GM21529 (cell line): ENCODE results near the gene RNF220.
A peak's percentile ranks its signal among the peaks of the same experiment; 100 is the strongest.

ENCODE experiments used
- ATAC-seq: cut with Tn5 transposase; IDR thresholded peaks from one replicate; pipeline ENCODE4 v1.9.1; 2021; ENCODE audit not compliant: unreplicated experiment

The RNF220 gene

DNA sequence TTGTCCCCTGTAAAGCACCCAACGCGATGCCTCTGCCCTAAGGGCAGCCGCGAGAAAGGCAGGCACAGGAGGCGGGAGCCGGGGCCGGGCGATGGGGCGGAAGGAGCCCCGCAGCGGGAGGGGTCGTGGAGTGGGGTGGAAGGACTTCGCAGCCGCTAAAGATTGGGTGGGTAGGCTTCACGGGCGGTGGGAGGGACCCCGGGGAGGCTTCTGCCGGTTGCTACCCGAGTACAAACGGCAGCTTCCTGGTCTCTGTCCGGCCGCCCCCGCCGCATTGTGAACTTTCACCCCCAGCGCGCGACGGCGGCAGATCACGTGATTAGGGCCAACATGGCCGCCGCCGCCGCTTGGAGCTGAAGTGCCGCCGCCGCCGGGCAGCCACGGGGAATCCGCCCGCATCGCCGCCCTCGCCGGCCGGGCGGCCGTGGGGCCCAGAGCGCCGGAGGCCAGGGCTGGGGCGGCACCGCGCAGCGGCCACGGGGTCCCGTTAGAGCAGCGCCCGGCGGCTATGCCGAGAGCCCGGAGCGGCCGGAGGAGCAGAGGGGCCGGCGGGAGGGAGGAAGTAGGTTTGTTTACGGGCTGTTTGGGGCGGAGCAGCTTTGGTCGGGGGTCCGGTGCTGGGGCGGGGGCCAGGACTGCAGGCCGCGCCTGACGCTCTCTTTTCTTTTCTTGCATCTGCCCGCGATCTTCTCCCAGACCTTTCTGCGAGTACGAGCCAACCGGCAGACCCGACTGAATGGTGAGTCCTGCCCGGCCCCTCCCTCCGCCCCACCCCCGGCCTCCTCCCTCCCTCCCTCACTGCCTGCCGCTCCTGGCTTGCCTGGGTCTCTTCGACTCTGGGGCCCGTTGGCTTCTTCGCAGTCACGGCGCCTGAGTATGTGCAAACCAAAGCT lies 226.8 kb downstream of the RNF220 start:
- ATAC-seq, result peak; percentile 73

DNA sequence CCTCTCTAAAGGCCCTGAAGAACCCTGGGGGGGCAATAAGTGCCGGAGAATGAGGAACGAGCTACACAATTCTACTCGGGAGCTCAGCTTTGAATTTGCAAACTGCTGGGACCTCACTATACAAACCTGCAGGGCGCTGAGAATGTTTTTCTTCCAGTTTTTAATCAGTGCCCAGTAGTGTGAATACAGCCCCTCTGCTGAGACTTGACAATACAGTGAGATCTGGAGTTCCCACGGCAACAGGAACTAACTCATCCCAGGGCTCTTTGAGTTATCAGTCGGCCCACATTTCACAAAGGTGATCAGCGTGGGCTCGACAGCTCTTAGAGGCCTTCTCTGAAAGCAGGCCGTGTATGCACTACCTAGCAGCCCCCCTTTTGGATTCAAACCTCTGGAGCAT lies 227.5 kb downstream of the RNF220 start:
- no peak for ATAC-seq

DNA sequence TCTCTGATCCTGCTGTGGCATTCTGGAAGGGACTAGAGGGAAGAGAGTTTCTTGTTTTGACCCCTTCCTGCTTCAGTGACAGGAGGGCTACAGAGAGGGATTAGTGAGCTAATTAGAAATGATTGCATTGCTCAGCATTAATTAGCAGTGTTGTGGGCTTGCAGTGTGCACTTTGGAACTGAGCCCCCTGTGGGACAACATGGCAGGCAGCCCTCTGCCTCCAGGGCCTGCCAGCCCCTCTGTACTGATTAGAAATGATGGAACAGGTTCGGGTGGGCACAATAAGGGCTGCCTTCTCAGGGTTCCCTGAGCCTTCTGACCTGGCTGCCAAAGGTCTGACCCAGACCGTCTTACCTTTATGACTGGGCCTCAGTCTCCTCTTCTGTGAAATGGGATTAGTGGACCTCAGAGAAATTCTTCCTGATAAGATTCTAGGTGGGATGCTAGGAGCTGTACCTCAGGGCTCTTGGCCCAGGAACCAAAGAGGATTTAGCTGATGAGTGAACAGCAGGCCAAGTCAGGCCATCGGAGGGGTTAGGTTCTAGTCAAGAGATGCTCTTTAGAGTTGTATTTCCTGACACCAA lies 229.6 kb downstream of the RNF220 start:
- ATAC-seq, result no peak

DNA sequence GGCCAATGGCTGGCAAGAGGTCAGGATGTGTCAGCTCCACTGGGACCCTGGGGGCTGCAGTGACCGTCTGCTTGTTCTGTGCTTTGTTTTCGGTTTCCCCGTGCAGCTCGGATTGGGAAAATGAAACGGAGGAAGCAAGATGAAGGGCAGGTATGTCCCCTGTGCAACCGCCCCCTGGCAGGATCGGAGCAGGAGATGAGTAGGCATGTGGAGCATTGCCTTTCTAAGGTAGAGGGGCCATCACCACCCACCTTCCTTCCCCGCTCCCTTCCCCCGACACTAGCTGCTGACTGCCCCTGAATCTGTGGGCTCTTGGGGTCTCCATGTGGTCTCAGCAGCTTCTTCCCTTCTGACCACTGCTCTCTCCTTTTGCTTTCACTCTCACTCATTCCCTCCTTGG lies 230.4 kb downstream of the RNF220 start:
- no peak for ATAC-seq

DNA sequence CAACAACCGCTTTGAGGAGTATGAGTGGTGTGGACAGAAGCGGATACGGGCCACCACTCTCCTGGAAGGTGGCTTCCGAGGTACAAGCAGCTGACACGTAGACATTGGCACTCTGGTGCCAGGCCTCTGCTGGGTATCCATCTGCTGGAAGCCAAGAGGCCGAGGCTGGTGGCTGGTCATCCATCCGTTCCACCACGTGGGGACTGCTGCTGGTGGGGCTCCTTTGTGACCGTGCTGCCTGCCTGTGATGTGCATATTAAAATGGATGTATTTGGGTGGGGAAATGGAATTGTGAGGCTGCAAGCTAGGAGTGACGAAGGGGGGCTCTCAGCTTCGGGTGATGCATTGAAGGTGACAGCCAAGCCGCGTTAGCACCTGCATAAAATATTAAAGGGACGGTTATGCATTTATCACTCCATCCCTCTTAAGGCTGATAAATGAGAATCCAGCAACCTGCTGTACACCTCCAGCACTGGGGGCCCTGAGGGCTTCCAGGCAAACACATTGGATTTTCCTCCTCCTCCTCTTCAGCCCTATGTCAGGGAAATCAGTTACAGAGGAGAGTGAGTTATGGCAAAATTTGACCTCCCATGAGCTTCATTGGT lies 231.1 kb downstream of the RNF220 start:
- ATAC-seq, result no peak

DNA sequence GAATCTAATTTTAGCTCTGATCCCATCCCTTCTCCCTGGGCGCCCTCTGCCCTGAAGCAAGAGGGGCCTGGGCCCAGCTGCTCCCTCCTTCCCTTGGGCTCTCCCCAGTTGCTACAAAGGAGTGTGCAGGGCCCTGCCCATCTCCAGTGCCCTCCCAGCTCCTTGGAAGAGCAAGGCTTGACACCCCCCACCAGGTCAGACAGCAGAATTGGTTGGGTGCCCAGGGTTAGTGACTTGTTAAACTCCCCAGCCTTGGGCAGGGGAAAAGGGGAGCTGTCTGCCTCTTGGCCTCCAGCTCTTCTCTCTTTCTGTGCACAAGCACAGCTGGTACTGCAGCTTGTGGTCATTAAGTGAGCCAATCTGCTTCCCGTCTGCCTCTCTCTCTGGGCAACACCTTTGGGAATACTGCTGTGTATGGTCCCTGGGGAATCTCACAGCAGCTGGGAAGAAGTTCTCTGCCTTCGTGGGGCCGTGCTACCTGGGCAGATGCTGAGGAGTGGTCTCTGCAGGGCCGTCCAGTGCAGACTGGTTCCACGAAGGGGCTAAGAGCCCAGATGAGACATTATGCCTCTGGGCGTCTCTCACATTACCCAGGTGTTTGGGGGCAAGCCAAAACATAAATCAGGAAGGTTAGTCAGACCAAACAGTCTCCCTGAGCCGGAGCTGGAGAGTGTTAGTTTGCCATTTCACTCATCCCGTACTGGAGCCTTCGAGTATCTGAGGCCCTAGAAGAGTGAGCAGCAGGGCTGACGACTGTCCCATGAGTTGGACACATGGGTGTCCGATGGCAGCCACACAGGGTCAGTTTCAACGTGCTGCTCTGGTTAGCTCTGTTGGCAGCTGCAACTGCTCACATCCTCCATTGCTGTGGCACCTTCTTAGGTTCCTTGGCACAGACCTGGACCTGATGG lies 231.9 kb downstream of the RNF220 start:
- no peak for ATAC-seq

DNA sequence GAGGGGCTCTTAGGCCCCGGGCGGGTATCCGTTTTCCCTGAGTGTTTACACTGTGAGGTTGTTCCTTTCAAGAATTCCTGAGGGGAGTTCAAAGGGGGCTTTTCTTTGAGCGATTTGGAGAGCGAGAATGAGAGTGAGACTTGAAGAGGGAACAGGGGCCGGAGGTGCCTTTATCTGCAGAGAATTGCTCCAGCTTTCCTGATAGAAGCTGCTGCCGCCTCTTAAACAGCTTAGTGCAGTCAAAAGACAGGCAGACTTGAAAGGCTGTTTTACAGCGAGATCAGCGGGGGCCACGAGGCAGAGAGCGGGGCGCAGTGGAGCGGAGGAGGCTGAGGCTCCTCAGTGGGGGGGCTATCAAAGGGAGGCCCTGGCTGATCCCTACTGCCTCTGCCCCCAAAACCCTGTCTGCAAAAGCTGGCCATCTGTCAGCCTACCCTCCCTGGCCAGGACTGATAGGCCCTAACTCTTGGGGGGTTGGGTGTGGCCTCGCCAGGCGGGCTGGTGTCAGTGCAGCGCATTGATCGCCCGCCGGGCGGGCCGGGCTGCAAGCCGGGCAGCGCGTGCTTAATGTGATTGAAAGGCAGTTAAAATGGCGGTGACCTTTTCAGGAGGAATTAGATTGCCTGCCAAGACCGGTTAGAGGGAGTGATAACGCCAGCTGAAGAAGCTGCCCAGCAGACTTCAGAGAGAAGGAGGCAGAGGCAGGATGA lies 232.8 kb downstream of the RNF220 start:
- no peak for ATAC-seq

DNA sequence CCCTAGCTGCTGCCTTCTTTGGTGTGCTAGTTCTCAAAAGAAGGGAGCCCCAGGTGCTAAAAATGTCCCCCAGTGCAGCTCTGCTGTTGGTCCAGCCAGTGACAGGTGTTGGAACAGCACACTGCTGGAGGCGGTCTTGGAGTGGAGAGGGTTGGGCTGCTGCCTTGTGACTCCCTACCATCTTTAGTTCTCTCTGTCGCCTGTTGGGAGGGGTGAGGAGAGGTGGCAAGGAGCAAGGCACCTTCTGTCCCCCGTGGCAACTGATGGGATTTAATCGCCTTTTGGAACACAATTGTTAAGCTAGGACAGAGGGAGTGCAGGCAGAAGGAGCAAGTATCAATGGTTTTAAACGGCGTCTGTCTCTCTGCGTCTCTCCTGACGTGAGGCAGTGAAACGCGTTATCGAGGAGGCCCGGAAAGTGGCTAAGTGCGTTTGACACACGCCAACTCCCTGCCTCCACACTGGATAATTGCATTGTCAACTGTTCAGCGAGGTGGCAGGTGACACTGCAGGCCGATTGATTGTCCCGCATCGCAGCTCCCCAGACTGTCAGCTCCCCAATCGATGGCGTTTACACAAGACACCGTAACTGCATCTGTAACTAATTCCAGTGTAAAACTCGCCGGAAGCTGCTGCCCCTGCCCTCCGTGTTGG lies 235.3 kb downstream of the RNF220 start:
- no peak for ATAC-seq

DNA sequence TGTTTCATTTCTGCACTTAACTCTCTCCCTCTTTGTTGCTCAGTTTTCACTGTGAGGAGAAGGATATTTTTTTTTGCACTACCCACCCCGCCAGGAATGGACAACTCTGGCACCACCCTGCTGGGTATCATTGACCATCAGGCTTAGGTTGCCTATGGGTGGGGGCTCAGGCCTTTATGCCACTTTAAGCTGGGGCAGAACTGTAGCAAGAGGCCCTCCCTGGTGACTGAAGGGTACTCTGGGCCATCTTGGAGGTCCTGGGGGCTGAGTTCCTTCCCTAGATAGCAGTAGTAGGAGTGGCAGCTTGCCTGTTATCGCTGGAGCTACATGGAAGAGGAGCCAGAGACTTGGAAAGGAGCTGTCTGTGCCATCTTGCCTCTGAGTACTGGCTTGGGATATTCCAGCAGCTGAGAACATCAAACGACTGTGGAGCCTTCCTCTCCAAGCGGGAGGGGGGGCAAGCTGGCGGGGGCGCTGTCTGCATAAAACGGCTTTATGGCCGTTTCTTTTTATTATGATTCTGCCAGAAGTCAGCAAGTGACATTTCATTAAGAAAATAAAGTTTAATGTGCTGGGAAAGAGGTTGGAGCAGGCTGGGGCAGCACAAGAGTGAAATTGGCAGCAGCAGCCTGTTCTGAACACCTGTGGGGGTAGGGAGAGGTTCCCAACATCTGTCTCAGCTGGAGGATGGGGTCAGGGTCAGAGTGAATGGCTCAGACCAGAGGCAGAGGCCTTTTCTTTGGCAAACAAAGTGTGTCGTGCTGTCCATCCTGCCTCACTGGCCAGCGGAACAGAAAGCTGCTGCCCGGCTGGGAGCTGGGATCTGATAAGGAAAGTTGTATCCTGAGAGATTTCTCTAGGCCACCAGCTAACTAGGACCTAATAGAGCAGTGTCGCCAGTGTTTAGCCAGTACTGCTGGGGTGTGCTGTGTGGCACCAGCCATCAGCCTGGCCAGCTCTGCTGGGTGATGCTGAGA lies 236.4 kb downstream of the RNF220 start:
- ATAC-seq, result no peak

DNA sequence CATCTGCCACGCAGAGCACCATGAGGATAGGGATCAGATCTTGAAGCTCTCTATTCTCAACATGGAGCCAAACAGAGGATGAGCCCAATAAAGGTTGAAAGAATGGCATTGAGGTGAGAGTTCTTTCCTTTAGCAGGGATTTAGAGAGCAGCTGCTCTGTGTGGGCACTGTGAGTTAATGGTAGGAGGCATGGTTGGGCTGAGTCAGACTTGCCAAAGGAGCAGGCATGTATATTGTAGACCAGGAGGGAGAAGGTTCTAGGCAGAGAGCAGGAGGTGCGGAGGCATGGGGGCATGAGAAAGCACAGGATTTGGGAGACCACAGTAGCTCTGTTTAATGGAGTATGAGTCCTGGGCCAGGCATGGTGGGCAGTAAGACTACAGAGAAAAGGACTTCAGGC lies 237.2 kb downstream of the RNF220 start:
- ATAC-seq, result no peak

DNA sequence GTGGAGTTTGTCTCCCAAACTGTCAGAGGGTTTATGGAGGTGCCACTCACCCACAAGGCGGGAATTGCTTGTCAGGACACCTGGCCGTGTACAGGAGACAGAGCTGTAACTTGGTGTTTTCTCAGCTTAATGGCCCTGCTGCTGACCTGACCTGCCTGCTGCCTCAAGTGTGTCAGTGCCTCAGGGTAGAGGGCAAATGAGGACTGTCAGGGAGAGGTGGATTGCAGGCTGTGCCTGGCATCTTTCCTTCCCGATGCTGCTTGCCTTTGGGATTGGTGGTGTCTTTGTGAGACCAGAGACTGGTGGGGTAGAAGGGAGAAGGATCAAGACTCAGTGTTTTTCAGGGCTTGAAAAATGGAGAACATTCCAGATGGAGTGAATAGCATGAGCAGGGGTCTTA lies 237.9 kb downstream of the RNF220 start:
- no peak for ATAC-seq

DNA sequence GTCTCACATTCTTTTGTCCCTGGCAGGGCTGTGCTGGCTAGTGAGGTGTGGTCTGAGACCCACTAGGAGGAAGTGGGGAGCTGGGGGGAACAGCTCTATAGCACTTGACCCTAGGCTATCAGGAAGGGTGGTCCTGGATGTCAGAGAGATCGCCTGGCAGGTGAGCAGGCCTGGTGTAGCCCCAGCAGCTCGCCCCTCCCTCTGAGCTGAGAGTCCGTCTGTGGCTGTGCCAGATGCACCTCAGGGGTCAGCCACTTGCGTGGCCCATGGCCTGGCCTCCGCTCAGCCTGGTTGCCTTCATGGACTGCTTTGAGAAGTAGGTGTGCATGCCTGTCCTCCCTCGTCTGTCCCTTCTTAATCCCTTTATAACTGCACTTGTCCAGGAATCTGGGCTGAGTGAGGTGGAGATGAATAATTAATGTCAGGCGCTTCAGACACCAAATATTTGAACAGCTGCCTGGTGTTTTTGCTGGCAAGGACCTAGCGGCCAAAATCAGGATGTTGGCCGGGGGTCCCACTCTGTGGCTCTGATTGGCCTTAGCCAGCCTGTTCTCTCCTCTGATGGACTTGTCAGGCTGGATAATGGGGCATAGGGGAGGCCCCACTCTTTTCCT lies 238.8 kb downstream of the RNF220 start:
- ATAC-seq, result no peak

DNA sequence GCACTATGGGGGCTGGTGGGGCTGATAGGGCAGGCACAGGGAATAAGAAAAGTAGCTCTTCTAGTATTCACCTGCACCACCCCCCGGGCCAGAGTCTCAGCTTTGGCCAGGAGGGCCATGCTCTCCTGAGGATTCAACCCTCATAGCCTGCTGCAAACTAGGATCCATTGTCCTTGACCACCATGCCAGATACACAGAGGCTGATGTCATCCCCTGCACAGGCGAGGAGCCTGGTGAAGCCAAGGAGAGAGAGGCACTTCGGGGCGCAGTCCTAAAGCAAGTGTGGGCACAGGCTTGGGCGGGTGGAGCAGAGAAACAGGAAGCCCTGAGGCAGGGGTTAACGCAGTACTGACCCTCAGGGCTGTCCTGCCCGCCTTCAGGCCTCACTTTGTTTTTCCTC lies 239.8 kb downstream of the RNF220 start:
- ATAC-seq, result no peak

DNA sequence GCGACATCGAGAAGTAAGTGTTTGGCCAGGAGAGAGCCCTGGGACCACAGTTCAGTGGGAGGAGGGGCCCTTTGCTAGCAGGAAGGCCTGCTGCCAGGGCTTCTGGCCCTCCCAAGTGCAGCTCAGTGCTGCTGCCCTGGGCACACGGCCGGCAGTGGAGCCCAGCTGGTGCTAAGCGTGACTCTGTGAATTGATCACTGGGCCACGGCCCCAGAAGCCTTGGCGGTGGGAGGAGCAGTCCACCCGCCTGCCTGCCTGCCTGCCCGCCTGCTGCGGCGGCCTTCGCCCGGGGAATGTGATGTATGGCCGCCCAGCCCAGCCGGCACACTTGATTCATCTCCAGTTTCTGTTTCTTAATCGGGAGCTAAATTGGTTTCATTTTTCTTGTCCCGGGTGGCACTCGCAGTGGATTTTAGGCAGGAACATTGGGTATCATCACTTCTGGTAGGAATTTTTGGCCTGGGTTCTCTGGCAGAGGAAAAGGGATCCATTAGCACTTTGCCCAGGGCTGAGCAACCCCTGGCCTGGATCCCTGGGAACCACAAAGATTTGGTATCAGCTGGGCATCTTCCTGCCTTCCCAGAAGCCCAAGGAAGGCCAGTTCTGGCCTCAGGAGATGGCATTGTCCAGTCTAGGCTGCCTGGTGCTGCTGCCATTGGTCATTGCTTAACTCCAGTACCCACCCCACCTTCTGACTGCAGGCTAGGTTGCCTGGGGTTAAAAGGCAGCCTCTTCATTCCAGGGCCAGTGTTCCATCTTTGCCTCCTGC lies 240.6 kb downstream of the RNF220 start:
- no peak for ATAC-seq

DNA sequence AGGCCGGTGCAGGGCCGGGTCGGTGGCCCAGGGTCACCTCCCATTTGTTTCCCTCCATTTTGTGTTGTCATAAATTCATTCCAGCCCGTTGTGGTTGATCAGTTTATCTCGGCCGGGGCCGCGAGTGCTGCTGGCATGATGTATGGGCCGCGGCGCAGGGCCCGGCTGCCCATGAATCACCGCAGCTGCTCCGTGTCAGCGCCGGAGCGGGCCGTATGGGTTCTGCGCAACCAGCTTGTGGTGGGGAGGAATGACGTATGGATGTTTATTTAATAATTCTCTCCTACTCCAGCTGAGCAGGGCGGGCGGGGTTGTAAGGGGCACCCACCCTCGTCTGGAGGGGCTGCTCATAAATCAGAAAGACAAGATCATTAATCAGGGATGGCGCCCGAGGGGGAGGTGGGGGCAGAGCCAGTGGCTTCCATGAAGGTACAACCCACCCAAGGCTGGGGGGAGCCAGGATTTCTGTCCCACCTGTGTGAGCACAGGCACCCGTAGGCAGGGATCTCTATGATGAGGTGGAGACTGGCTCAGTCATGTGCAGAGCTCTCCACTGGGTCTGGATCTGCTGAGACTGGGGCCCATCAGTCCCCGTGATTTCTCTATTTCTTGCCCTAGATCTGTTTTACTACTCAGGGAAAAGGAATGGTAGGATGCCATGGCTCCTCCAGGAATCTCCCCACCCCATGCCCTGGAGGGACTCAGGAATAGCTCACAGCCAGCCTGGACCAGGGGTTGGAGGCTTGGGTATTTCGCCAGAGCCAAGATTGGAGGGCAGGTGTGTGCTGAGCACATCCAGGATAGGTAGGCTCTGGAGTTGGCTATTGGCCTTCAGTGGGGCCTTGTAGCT lies 241.4 kb downstream of the RNF220 start:
- no peak for ATAC-seq

DNA sequence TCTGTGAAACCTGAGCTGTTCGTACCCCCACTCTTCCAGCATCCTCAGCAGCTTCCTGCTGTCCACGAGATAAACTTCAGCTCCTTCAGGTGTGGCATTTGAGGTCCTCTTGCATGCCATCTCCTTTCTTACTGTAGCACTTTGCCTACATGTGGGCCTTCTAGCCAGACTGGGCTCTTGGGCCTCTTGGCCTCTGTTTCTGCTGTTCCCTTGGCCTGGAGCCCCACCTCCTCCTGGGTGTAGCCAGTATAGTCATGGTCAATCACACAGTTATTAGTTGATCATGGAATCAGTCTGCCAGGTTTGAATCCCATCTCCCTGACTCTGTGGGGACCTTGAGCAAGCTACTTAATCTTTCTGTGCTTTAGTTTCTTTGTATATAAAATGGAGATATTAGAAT lies 242.8 kb downstream of the RNF220 start:
- no peak for ATAC-seq
